GM19238 (cell line): ENCODE results near the gene PDE4C.

Experiments
- DNase-seq: peaks from one replicate; pipeline ENCODE4 v3.0.0; 2011; ENCODE audit warnings: low spot score; ENCODE audit not compliant: insufficient read length

The PDE4C gene

GRCh38 chr19:18254546-18255503 is 28.6 kb upstream of the PDE4C start:
- DNase-seq = no peak

GRCh38 chr19:18253716-18254115 is 27.5 kb upstream of the PDE4C start:
- DNase-seq = no peak

GRCh38 chr19:18253130-18253529 is 26.9 kb upstream of the PDE4C start:
- no peak for DNase-seq

GRCh38 chr19:18252370-18252717 is 26.1 kb upstream of the PDE4C start:
- DNase-seq = no peak

GRCh38 chr19:18251587-18252369 is 25.5 kb upstream of the PDE4C start:
- DNase-seq = peak; percentile 77

GRCh38 chr19:18249834-18250233 is 23.6 kb upstream of the PDE4C start:
- no peak for DNase-seq

GRCh38 chr19:18245297-18245696 is 19.1 kb upstream of the PDE4C start:
- no peak for DNase-seq

GRCh38 chr19:18239303-18239702 is 13.1 kb upstream of the PDE4C start:
- DNase-seq = no peak

- DNase-seq = no peak
These were observed 8.0 kb upstream of the PDE4C start for GRCh38 chr19:18234194-18234593.

- DNase-seq = peak; percentile 62
These were observed 7.1 kb upstream of the PDE4C start for GRCh38 chr19:18233224-18233825.

GRCh38 chr19:18232540-18233223 is 6.4 kb upstream of the PDE4C start:
- DNase-seq = no peak

GRCh38 chr19:18231775-18232174 is 5.5 kb upstream of the PDE4C start:
- no peak for DNase-seq

- no peak for DNase-seq
These were observed 4.9 kb upstream of the PDE4C start for GRCh38 chr19:18230941-18231734.

- DNase-seq = no peak
These were observed 3.7 kb upstream of the PDE4C start for GRCh38 chr19:18229915-18230314.

- no peak for DNase-seq
These were observed 3.2 kb upstream of the PDE4C start for GRCh38 chr19:18229474-18229873.

GRCh38 chr19:18227781-18228271 is 1.6 kb upstream of the PDE4C start:
- DNase-seq = no peak

- no peak for DNase-seq
These were observed 930 bp upstream of the PDE4C start for GRCh38 chr19:18226956-18227780.

- no peak for DNase-seq
These were observed 910 bp downstream of the PDE4C start for GRCh38 chr19:18225355-18225701.

- peak; percentile 92 for DNase-seq
These were observed 1.5 kb downstream of the PDE4C start for GRCh38 chr19:18224525-18225354.
